Measurements from ENCODE around the gene RHAG.
"Not testable (repeated sequence)": the region's sequence is repeated elsewhere in the genome, so short reads cannot be mapped to it uniquely, and the experiment has no call there.

The RHAG gene

GRCh38 chr6:49648036-49648435 is 11.4 kb upstream of the RHAG start:
- Mint-ChIP-seq H3K27me3 (ENCODE audit: low read depth) (no peaks in the 10 kb centered on the region), H3K27ac (no peak overlapping the region), H3K4me1 (ENCODE audit: low read depth) (no peaks in the 10 kb centered on the region), H3K4me3 (no peak overlapping the region), H3K9me3 (no peaks in the 10 kb centered on the region), H3K36me3 (ENCODE audit: low read depth) (no peaks in the 10 kb centered on the region)
- no peak for DNase-seq (ENCODE audit: low spot score)

GRCh38 chr6:49647476-49647875 is 10.8 kb upstream of the RHAG start:
- Mint-ChIP-seq H3K9me3 (no peaks in the 10 kb centered on the region), H3K4me1 (ENCODE audit: low read depth) (no peaks in the 10 kb centered on the region), H3K36me3 (ENCODE audit: low read depth) (no peaks in the 10 kb centered on the region), H3K4me3 (no peak overlapping the region), H3K27ac (no peak overlapping the region), H3K27me3 (ENCODE audit: low read depth) (no peaks in the 10 kb centered on the region)
- DNase-seq (ENCODE audit: low spot score): no peak

GRCh38 chr6:49646942-49647341 is 10.3 kb upstream of the RHAG start:
- Mint-ChIP-seq H3K27ac (no peak overlapping the region), H3K4me3 (no peak overlapping the region), H3K27me3 (ENCODE audit: low read depth) (no peaks in the 10 kb centered on the region), H3K4me1 (ENCODE audit: low read depth) (no peaks in the 10 kb centered on the region), H3K36me3 (ENCODE audit: low read depth) (no peaks in the 10 kb centered on the region), H3K9me3 (no peaks in the 10 kb centered on the region)
- DNase-seq (ENCODE audit: low spot score): no peak

- no peak for DNase-seq (ENCODE audit: low spot score)
- H3K4me3 Mint-ChIP-seq: no peak overlapping the region
- no peak overlapping the region for H3K27ac Mint-ChIP-seq
- H3K4me1 Mint-ChIP-seq (ENCODE audit: low read depth): no peaks in the 10 kb centered on the region
- H3K9me3 Mint-ChIP-seq: no peaks in the 10 kb centered on the region
- no peaks in the 10 kb centered on the region for H3K27me3 Mint-ChIP-seq (ENCODE audit: low read depth)
- no peaks in the 10 kb centered on the region for H3K36me3 Mint-ChIP-seq (ENCODE audit: low read depth)
Observed at GRCh38 chr6:49646130-49646824, 9.6 kb upstream of the RHAG start.

GRCh38 chr6:49645139-49645538 is 8.5 kb upstream of the RHAG start:
- no peak for DNase-seq (ENCODE audit: low spot score)
- Mint-ChIP-seq H3K4me1 (ENCODE audit: low read depth) (no peaks in the 10 kb centered on the region), H3K27ac (no peak overlapping the region), H3K9me3 (no peaks in the 10 kb centered on the region), H3K4me3 (no peak overlapping the region), H3K36me3 (ENCODE audit: low read depth) (no peaks in the 10 kb centered on the region), H3K27me3 (ENCODE audit: low read depth) (no peaks in the 10 kb centered on the region)

- Mint-ChIP-seq H3K9me3 (no peaks in the 10 kb centered on the region), H3K27ac (no peak overlapping the region), H3K4me3 (no peak overlapping the region), H3K27me3 (ENCODE audit: low read depth) (no peaks in the 10 kb centered on the region), H3K4me1 (ENCODE audit: low read depth) (no peaks in the 10 kb centered on the region), H3K36me3 (ENCODE audit: low read depth) (no peaks in the 10 kb centered on the region)
- DNase-seq (ENCODE audit: low spot score): no peak
Observed at GRCh38 chr6:49639177-49639817, 2.7 kb upstream of the RHAG start.

- H3K4me3 Mint-ChIP-seq: no peak overlapping the region
- no peak for DNase-seq (ENCODE audit: low spot score)
- no peaks in the 10 kb centered on the region for H3K27me3 Mint-ChIP-seq (ENCODE audit: low read depth)
- H3K36me3 Mint-ChIP-seq (ENCODE audit: low read depth): no peaks in the 10 kb centered on the region
- no peak overlapping the region for H3K27ac Mint-ChIP-seq
- H3K4me1 Mint-ChIP-seq (ENCODE audit: low read depth): no peaks in the 10 kb centered on the region
- no peaks in the 10 kb centered on the region for H3K9me3 Mint-ChIP-seq
Observed at GRCh38 chr6:49637350-49637731, 702 bp upstream of the RHAG start.

GRCh38 chr6:49635978-49636712 is 494 bp downstream of the RHAG start:
- no peaks in the 10 kb centered on the region for H3K4me1 Mint-ChIP-seq (ENCODE audit: low read depth)
- H3K9me3 Mint-ChIP-seq: no peaks in the 10 kb centered on the region
- no peak overlapping the region for H3K27ac Mint-ChIP-seq
- no peaks in the 10 kb centered on the region for H3K36me3 Mint-ChIP-seq (ENCODE audit: low read depth)
- DNase-seq (ENCODE audit: low spot score): no peak
- H3K4me3 Mint-ChIP-seq: no peak overlapping the region
- no peaks in the 10 kb centered on the region for H3K27me3 Mint-ChIP-seq (ENCODE audit: low read depth)

- Mint-ChIP-seq H3K27me3 (ENCODE audit: low read depth) (no peaks in the 10 kb centered on the region), H3K4me3 (no peak overlapping the region), H3K27ac (no peak overlapping the region), H3K9me3 (no peaks in the 10 kb centered on the region), H3K36me3 (ENCODE audit: low read depth) (no peaks in the 10 kb centered on the region), H3K4me1 (ENCODE audit: low read depth) (no peaks in the 10 kb centered on the region)
- no peak for DNase-seq (ENCODE audit: low spot score)
Observed at GRCh38 chr6:49635480-49635879, 1.2 kb downstream of the RHAG start.

GRCh38 chr6:49634836-49635218 is 1.8 kb downstream of the RHAG start:
- DNase-seq (ENCODE audit: low spot score): no peak
- H3K9me3 Mint-ChIP-seq: no peaks in the 10 kb centered on the region
- no peak overlapping the region for H3K27ac Mint-ChIP-seq
- H3K36me3 Mint-ChIP-seq (ENCODE audit: low read depth): no peaks in the 10 kb centered on the region
- H3K4me3 Mint-ChIP-seq: no peak overlapping the region
- H3K4me1 Mint-ChIP-seq (ENCODE audit: low read depth): no peaks in the 10 kb centered on the region
- no peaks in the 10 kb centered on the region for H3K27me3 Mint-ChIP-seq (ENCODE audit: low read depth)

GRCh38 chr6:49634092-49634835 is 2.4 kb downstream of the RHAG start:
- DNase-seq (ENCODE audit: low spot score): no peak

GRCh38 chr6:49633541-49633940 is 3.1 kb downstream of the RHAG start:
- H3K36me3 Mint-ChIP-seq (ENCODE audit: low read depth): no peaks in the 10 kb centered on the region
- H3K27me3 Mint-ChIP-seq (ENCODE audit: low read depth): no peaks in the 10 kb centered on the region
- no peak overlapping the region for H3K4me3 Mint-ChIP-seq
- DNase-seq (ENCODE audit: low spot score): no peak
- no peaks in the 10 kb centered on the region for H3K9me3 Mint-ChIP-seq
- H3K4me1 Mint-ChIP-seq (ENCODE audit: low read depth): no peaks in the 10 kb centered on the region
- H3K27ac Mint-ChIP-seq: no peak overlapping the region

More at GRCh38 chr6:49634092-49634835, 2.4 kb downstream of the RHAG start:
- no peaks in the 10 kb centered on the region for H3K36me3 Mint-ChIP-seq (ENCODE audit: low read depth)
- H3K4me3 Mint-ChIP-seq: no peak overlapping the region
- H3K4me1 Mint-ChIP-seq (ENCODE audit: low read depth): no peaks in the 10 kb centered on the region
- no peaks in the 10 kb centered on the region for H3K27me3 Mint-ChIP-seq (ENCODE audit: low read depth)
- no peaks in the 10 kb centered on the region for H3K9me3 Mint-ChIP-seq
- H3K27ac Mint-ChIP-seq: no peak overlapping the region

GRCh38 chr6:49632727-49633126 is 3.9 kb downstream of the RHAG start:
- Mint-ChIP-seq H3K36me3 (ENCODE audit: low read depth) (no peaks in the 10 kb centered on the region), H3K4me3 (no peak overlapping the region)

GRCh38 chr6:49629485-49630088 is 7.1 kb downstream of the RHAG start:
- not testable (repeated sequence) for H3K36me3 Mint-ChIP-seq (ENCODE audit: low read depth); H3K27ac Mint-ChIP-seq; H3K9me3 Mint-ChIP-seq; H3K4me3 Mint-ChIP-seq; DNase-seq (ENCODE audit: low spot score); H3K27me3 Mint-ChIP-seq (ENCODE audit: low read depth); H3K4me1 Mint-ChIP-seq (ENCODE audit: low read depth)

More at GRCh38 chr6:49632727-49633126, 3.9 kb downstream of the RHAG start:
- Mint-ChIP-seq H3K9me3 (no peaks in the 10 kb centered on the region), H3K27ac (no peak overlapping the region), H3K27me3 (ENCODE audit: low read depth) (no peaks in the 10 kb centered on the region), H3K4me1 (ENCODE audit: low read depth) (no peaks in the 10 kb centered on the region)
- no peak for DNase-seq (ENCODE audit: low spot score)

Measured in T-helper 2 cell treated with Interferon-gamma antibody and Interleukin-4, amounts not matched to agents 5 μg/mL and 100 μg/mL, for 36 hours (primary cell).